Medulla oblongata (tissue), 1 donor: ENCODE measurements around the gene CLCN1.

ENCODE experiments used
- DNase-seq: peaks from one replicate; pipeline ENCODE4 v3.0.0-alpha.2; 2015; ENCODE audit errors: extremely low spot score

The CLCN1 gene

GRCh38 chr7:143334244-143334643, 18.3 kb downstream of the CLCN1 start:
- no peak for DNase-seq

GRCh38 chr7:143337216-143337615, 21.3 kb downstream of the CLCN1 start:
- DNase-seq, result no peak

GRCh38 chr7:143341842-143342241, 25.9 kb downstream of the CLCN1 start:
- no peak for DNase-seq

- no peak for DNase-seq
Measured at GRCh38 chr7:143343596-143343995, 27.7 kb downstream of the CLCN1 start.

GRCh38 chr7:143345428-143345900, 29.6 kb downstream of the CLCN1 start:
- DNase-seq, result peak; percentile 47

- no peak for DNase-seq
Measured at GRCh38 chr7:143346018-143346417, 30.1 kb downstream of the CLCN1 start.

GRCh38 chr7:143347950-143348349, 32.0 kb downstream of the CLCN1 start:
- no peak for DNase-seq

- DNase-seq, result no peak
Measured at GRCh38 chr7:143351060-143351459, 35.1 kb downstream of the CLCN1 start.

- no peak for DNase-seq
Measured at GRCh38 chr7:143351574-143351973, 35.7 kb downstream of the CLCN1 start.

GRCh38 chr7:143352531-143353002, 36.7 kb downstream of the CLCN1 start:
- DNase-seq, result no peak

GRCh38 chr7:143354376-143354775, 38.5 kb downstream of the CLCN1 start:
- no peak for DNase-seq

- DNase-seq, result no peak
Measured at GRCh38 chr7:143354965-143355364, 39.1 kb downstream of the CLCN1 start.

GRCh38 chr7:143355450-143356385, 39.8 kb downstream of the CLCN1 start:
- no peak for DNase-seq

- DNase-seq, result no peak
Measured at GRCh38 chr7:143356414-143357050, 40.6 kb downstream of the CLCN1 start.

- DNase-seq, result no peak
Measured at GRCh38 chr7:143358626-143359025, 42.7 kb downstream of the CLCN1 start.

GRCh38 chr7:143359771-143360353, 44.0 kb downstream of the CLCN1 start:
- DNase-seq, result no peak

GRCh38 chr7:143360788-143361551, 45.1 kb downstream of the CLCN1 start:
- peak; percentile 51 for DNase-seq

- no peak for DNase-seq
Measured at GRCh38 chr7:143361552-143362130, 45.7 kb downstream of the CLCN1 start.

GRCh38 chr7:143362131-143363015, 46.5 kb downstream of the CLCN1 start, which contains the start of gene FAM131B:
Gene FAM131B, minus strand, starts transcription at chr7:143362713. Its CDS starts 110 bp downstream, at chr7:143362603.
- DNase-seq, result peak; percentile 47
